ENCODE results near the gene SLC4A2. TPM values are rescaled to one million over a fixed set of nuclear protein-coding genes. Genes with fewer than 3 reads are reported as not detected.
A peak's percentile ranks its signal among the peaks of the same experiment; 100 is the strongest.

Gene SLC4A2
- total RNA-seq, 2 donors from 2014 or later: 48.9 to 99.6 TPM

DNA sequence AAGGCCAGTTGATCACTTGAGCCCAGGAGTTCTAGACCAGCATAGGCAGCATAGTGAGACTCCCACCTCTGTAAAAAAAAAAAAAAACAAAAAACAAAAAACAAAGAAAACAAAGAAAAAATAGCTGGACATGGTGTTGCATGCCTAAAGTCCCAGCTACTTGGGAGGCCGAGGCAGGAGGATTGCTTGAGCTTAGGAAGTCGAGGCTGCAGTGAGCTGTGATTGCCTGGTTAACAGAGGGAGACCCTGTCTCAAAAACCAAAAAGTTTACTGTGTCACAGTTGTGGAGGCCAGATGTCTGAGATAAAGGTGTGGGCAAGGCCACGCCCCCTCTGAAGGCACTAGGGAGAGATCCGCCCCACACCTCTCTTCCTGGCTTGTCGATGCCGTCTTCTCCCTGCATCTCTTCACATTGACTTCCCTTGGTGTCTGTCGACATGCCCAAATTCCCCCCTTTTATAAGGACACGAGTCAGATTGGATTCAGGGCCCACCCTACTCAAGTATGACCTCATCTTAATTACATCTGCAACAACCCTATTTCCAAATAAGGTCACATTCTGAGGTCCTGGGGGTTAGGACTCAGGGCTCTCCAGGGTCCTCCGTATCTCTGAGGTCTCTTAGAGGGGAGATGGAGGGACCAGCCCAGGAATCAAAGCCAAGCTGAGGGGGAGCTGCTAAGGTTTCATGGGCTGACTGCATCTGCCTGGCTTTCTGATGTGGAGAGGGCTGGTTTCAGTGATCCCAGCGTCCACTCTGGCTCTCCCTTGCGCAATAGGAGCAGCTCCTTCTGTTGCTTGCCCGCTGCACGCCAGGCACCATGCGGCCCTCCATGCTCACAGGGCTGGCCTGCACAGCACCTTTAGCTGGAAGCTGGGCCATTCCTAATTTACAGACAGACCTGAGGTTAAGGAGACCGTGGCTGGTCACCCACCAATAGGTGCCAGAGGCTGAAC is 50.0 kb downstream of the SLC4A2 start:
- Mint-ChIP-seq H3K36me3 (no peaks in the 10 kb centered on the region), H3K27ac (no peak overlapping the region), H3K9me3 (no peaks in the 10 kb centered on the region)
- no peak for ATAC-seq
- DNase-seq (ENCODE audit: low spot score in 2 of 2): no peak

DNA sequence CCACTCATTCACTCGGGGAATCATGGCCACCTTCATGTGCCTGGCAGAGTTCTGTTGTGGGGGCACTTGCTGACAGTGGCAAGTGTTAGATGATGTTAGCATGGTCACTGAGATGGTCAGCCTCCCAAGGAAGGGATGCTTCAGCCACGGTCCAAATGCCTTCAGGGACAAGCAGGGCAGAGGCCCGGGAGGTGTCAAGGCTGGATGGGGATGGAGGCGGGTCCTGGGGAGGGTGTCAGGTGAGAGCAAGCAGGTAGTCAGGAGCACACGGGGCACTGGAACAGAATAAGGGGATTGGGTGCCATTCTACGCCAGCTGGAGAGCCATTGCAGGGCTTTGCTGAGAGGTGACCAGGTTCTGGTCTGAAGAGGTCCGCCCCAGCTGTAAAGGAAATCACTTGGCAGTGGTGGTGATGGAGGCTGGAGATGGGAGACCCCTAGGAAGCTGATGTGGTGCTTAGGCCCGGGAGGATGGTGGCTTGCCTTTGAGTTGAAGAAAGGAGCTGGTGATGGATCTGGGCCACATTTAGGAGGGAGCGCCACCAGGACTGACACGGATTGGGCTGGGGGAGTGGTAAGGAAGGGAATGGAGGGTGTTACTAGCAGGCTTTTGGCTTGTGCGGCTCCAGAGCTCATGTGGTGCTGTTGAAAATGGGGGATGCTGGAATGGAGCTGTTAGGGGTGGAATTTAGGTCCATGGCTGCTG is 51.0 kb downstream of the SLC4A2 start:
- H3K27ac Mint-ChIP-seq: no peak overlapping the region
- DNase-seq (ENCODE audit: low spot score in 2 of 2): no peak
- no peak for ATAC-seq
- no peaks in the 10 kb centered on the region for H3K36me3 Mint-ChIP-seq
- H3K9me3 Mint-ChIP-seq: no peaks in the 10 kb centered on the region

DNA sequence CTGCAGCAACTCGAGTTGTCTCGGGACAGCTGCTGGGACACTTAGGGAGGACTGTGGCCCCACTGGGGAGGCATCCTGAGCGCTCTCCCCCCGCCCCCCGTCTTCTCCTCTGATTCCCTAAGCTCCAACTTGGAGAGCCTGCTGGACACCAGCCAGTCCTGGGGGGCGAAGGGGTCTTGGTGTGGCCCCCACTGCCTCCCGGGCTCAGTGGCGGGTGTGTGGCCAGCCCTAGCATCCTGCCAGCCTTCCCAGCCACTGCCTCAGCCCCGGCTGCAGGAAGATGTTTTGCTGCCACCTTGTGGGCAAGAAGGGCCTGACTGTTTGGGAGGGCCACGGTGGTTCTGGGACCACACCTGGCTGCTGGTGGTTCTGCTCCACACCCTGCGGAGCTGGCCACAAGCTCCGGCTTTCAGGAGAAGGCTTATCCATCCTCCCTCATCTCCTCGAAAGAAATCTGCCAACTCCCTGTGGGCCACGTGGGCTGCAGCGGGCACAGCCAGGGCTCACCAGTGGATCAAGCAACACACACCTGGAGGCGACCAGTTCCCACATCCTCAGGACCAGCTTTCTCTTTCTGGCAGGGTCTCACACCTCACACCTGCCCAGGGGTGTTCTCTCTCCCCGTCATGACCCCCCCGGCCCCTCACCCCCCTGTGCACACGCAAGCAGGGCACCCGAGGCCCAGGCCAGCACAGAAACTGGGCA is 51.7 kb downstream of the SLC4A2 start:
- Mint-ChIP-seq H3K27ac (no peak overlapping the region), H3K9me3 (no peaks in the 10 kb centered on the region), H3K36me3 (no peaks in the 10 kb centered on the region)
- peak; percentile 76 to 80 for DNase-seq (ENCODE audit: low spot score in 2 of 2)
- ATAC-seq: peak; percentile 80 to 90

DNA sequence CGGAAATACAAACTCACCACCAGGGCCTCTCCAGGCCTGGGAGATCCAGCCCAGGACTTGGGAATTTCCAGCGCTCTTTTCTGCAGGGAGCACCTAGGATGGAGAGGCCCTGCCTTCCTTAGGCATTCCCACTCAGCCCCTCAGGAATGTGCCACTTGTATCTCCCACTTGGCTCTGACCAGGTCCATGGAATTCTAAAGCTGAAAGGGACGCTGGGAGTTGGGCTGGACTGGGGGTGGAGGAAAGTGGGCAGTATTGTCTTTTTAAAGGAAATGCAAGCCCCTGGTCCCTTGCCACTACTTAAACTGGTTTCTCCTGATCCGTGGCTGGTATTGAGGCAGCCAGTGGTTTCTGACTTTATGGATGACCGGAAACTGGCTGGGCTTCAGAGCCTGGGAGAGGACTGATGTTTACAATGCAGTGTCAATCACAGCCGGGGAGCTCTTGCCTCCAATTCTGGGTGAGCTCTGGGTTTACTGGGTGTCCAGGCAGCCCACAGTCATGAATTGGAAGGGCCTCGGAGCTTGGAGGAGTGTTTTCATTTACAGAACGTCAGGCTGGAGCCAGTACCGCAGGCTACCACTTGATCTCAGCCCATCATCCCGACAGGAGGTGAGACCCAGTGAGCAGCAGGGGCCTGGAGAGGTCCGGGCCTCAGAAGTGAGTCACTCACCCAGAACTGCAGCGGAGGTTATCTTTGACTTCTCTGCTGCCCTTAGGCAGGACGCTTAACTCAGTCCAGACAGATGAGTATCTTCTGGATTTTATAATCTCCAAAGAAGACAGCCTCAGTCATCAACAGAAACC is 54.2 kb downstream of the SLC4A2 start:
- H3K36me3 Mint-ChIP-seq: no peaks in the 10 kb centered on the region
- DNase-seq (ENCODE audit: low spot score in 2 of 2) (no peak), ATAC-seq (no peak)
- no peak overlapping the region for H3K27ac Mint-ChIP-seq
- no peaks in the 10 kb centered on the region for H3K9me3 Mint-ChIP-seq

DNA sequence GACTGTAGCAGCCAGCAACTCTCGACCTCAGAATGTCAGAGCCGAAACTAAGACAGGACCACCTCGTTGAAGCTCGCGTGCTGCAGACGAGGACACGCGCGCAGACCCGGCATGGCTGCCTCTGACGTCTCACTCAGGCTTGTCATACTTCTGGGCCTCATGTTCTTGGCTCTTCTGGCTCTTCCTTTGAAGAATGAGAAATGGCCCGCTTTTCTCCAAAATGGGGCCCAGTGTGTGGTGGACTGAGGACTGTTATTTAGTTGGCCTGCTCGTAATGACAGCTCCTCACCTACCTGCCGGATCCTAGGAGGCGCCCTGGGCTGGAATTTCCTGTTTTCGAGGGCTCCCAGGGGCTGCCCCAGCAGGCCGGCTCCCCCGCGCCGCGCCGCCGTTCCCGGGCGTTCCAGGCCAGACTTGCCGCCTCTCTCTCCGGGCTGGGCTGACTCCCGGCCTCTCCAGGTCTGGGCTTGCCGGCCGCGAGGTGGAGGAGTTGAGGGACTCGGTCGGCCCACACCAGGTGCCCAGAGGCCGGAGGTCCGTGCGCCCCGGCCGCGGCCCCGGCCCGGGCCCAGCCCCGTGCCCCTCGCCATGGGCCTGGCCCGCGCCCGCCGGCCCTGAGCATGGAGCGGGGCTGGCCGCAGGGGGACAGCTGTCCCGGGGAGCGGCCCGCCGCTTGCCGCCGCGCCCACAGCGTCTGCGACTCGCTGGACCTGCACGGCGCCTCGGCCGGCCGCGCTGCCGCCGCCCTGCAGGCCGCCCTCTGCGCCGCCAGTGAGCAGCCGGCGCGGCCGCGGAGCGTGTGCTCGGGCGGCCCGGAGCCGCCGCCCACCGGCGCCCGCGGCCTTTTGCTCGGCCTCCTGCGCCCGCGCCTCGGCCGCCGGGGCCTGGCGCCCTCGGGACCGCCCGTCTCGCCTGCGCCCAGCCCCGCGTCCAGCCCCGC is 55.0 kb downstream of the SLC4A2 start:
- H3K9me3 Mint-ChIP-seq: no peaks in the 10 kb centered on the region
- H3K36me3 Mint-ChIP-seq: no peaks in the 10 kb centered on the region
- no peak for DNase-seq (ENCODE audit: low spot score in 2 of 2)
- H3K27ac Mint-ChIP-seq: no peak overlapping the region
- ATAC-seq: peak in 1 of 2 donors; percentile 25

DNA sequence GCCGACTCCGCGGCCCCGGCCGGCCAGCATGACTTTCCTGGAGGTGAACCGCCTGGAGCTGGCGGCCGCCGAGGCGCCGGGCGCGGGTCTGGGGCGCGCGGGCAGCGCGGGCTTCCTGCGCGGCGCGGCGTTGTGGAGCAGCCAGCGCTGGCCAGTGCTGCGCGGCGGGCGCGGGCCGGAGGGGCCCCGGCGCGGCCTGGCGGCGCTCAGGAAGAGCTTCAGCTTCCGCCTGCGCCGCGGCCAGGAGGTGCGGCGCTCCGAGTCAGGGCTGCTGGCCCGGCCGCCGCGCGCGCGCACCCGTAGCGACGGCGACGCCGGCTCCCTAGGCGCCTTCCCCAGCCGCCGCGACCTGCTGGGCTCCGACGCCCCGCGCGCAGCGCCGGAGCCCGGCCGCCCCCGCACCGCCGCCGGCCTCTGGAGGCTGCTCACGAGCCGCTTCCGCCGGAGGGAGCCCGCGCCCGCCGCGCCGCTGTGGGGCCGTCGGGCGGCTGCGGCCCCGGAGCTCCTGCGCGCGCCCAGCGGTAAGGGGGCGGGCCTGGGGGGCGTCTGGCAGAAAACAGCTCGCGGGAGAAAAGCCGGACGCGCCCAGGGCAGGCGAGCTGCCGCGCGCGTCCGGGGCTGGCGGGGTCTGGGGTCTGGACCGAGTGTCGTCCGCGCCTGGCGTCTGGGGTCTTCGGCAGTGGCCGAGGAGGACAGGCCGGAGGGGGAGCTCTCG is 55.9 kb downstream of the SLC4A2 start:
- H3K36me3 Mint-ChIP-seq: no peaks in the 10 kb centered on the region
- H3K27ac Mint-ChIP-seq: no peak overlapping the region
- peak in 1 of 2 donors; percentile 48 for DNase-seq (ENCODE audit: low spot score in 2 of 2)
- no peaks in the 10 kb centered on the region for H3K9me3 Mint-ChIP-seq
- peak; percentile 54 to 69 for ATAC-seq

DNA sequence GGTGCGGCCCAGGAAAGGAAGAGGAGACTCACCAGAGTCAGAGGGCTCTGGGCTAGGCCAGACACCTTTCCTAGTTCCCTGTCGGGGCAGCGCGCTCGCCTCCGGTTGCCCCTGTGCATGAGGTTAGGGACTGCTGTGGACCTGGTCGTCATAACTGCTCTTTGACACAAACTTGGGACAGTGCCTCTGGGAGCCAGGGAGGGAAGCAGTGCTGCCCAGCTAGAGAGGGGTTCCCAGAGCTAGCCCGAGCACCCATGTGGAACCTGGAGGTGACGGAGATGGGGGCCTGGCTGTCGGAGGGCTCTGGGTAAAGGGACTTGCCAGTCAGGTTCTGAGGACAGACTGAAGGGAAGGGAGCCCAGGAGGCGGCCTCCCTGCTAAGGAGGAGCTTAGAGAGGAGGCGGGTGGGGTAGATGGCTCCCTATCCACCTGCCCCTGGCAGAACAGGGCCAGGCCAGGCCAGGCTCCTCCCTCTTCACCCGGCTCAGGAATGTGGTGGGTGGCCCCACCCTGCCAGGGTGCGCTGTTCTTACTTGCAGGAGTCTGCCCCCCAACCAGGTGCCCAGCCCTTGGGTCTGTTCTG is 56.5 kb downstream of the SLC4A2 start:
- H3K27ac Mint-ChIP-seq: no peak overlapping the region
- no peak for ATAC-seq
- H3K9me3 Mint-ChIP-seq: no peaks in the 10 kb centered on the region
- DNase-seq (ENCODE audit: low spot score in 2 of 2): no peak
- no peaks in the 10 kb centered on the region for H3K36me3 Mint-ChIP-seq

DNA sequence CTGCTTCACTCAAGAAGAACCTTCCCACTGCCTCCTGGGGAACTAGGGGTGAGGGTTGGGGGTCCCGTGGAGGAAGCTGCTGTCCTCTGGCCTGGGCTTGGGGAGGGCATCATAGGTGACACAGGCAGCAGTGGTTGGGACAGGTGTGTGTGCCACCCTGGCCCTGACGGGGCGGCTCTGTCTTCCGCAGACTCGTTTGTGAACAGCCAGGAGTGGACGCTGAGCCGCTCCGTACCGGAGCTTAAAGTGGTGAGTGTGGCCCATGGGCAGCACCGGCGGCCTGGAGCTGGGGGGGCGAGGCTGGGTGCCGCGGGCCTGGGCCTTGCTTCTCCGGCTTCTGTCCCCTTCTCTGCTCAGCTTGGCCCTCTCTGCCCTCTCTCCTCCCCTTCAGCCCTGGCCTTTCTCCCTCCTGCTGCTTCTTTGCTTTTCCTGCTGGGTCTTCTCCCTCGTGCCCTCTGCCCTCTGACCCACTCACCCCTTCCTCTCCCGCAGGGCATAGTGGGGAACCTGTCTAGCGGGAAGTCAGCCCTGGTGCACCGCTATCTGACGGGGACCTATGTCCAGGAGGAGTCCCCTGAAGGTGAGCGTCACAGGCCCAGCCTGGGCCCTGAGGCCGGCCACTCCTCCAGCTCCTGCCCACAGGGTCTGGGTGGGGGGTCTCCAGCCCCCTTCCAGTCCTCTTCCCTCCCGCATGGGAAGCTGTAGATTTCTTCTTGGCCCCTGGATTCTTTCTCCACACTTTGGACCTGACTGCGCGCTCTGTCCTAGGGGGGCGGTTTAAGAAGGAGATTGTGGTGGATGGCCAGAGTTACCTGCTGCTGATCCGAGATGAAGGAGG is 57.4 kb downstream of the SLC4A2 start:
- DNase-seq (ENCODE audit: low spot score in 2 of 2) (no peak), ATAC-seq (no peak)
- H3K9me3 Mint-ChIP-seq: no peaks in the 10 kb centered on the region
- no peaks in the 10 kb centered on the region for H3K36me3 Mint-ChIP-seq
- no peak overlapping the region for H3K27ac Mint-ChIP-seq

DNA sequence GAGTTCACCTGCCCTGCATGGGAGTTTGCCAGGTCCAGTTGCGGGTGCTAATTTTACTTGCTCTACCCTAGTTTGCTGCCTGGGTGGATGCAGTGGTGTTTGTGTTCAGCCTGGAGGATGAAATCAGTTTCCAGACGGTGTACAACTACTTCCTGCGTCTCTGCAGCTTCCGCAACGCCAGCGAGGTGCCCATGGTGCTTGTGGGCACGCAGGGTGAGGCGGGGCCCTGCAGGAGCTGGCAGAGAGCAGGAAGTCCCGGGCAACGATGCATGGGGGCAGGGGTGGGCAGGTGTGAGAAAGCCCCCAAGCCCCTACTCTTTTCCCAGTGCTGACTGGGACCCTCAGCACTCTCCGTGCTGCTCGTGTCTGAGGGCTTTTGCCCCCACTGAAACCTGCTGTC is 58.2 kb downstream of the SLC4A2 start:
- no peaks in the 10 kb centered on the region for H3K9me3 Mint-ChIP-seq
- DNase-seq (ENCODE audit: low spot score in 2 of 2): no peak
- ATAC-seq: no peak
- no peaks in the 10 kb centered on the region for H3K36me3 Mint-ChIP-seq
- H3K27ac Mint-ChIP-seq: no peak overlapping the region

DNA sequence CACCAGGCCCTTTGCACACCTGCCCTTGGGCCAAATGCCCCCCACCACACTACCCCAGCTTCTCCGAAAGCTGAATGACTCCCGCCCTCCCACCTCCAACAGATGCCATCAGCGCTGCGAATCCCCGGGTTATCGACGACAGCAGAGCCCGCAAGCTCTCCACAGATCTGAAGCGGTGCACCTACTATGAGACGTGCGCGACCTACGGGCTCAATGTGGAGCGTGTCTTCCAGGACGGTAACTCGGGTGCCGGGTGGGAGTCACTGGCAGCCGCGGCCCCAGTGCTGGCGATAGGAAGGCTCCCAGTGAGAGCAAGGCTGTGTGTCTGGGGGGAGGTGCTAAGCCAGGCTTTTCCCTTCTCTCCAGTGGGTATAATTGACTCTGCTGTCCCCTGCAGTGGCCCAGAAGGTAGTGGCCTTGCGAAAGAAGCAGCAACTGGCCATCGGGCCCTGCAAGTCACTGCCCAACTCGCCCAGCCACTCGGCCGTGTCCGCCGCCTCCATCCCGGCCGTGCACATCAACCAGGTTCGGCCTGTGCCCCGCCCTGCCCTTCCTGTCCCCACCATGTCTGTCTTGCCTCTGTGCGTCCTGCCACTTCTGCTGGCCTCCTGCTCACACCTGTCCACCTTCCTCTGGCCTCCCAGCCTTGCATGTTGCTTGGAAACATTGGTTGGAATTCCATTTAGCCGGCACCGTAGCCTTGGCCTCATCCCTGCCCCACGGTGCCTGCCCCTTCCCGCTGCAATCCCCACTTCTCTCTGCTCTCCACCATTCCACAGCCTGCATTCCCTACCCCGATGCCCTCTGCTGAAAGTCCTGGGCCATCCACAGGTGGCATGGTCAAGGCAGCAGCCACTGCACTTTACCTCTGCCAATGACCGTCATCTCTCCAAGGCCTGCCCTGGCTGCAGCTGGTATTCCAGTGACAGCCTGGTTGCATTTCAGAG is 59.0 kb downstream of the SLC4A2 start:
- DNase-seq (ENCODE audit: low spot score in 2 of 2) (no peak), ATAC-seq (no peak)
- Mint-ChIP-seq H3K27ac (no peak overlapping the region), H3K36me3 (no peaks in the 10 kb centered on the region), H3K9me3 (no peaks in the 10 kb centered on the region)

DNA sequence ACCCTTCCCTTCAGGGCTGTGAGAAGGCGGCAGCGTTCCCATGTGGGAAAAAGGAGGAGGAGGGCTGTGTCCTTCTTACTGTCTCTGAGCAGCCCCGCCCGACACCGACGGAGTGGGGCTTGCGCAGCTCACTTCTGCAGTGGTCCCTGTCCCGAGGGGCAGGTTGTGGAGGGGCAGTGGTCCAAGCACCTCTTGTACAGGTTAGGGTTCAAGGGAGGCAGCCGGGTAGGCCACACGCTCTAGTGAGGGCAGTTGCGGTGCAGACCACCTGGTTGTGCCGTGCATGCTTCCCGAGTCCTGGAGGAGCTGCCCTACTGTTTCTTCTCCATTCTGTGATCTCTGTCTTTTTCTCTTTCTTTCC is 59.6 kb downstream of the SLC4A2 start:
- Mint-ChIP-seq H3K9me3 (no peaks in the 10 kb centered on the region), H3K27ac (no peak overlapping the region), H3K36me3 (no peaks in the 10 kb centered on the region)
- DNase-seq (ENCODE audit: low spot score in 2 of 2): no peak
- no peak for ATAC-seq

DNA sequence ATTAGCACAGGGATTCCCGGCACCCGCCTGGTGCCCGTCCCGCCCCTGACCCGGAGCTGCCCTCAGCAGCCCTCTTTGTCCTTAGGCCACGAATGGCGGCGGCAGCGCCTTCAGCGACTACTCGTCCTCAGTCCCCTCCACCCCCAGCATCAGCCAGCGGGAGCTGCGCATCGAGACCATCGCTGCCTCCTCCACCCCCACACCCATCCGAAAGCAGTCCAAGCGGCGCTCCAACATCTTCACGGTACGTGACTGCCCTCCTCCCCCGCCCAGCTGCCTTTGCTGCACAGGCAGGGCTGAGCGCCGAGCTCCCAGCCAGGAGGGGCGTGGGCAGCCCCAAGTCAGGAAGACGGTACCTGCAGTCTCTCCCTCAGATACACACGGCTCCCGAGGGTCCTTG is 60.5 kb downstream of the SLC4A2 start:
- DNase-seq (ENCODE audit: low spot score in 2 of 2) (no peak), ATAC-seq (no peak)
- Mint-ChIP-seq H3K9me3 (no peaks in the 10 kb centered on the region), H3K36me3 (no peaks in the 10 kb centered on the region), H3K27ac (no peak overlapping the region)

DNA sequence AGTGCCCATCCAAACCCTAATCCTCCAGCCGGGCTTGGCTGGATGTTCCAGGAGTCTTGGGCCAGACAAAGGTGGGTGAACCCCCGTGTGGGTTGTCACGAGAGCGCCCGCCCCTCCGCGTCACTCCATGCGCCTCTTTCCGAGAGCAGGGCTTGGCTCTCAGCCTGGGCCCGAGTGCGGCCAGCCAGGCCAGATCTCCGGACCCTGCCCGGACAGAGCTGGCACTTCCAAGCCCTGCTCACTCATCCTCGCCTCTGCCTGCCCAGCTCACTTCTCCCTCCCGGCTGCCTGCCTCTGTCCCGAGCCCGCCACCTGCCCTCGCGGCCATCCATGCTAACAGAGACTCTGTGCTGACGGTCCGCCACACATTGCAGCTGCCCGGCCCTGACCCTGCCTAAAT is 61.5 kb downstream of the SLC4A2 start:
- Mint-ChIP-seq H3K9me3 (no peaks in the 10 kb centered on the region), H3K36me3 (no peaks in the 10 kb centered on the region), H3K27ac (no peak overlapping the region)
- ATAC-seq (no peak), DNase-seq (ENCODE audit: low spot score in 2 of 2) (no peak)

Data from activated naive CD4-positive, alpha-beta T cell treated with anti-CD3 and anti-CD28 coated beads, Interleukin-2, amount 50 U/mL, for 72 hours (primary cell).